ENCODE measurements around the gene VANGL2.

VANGL2 gene

GRCh38 chr1:160429125-160429561, 28.8 kb downstream of the VANGL2 start:
- no peak for DNase-seq

DNA sequence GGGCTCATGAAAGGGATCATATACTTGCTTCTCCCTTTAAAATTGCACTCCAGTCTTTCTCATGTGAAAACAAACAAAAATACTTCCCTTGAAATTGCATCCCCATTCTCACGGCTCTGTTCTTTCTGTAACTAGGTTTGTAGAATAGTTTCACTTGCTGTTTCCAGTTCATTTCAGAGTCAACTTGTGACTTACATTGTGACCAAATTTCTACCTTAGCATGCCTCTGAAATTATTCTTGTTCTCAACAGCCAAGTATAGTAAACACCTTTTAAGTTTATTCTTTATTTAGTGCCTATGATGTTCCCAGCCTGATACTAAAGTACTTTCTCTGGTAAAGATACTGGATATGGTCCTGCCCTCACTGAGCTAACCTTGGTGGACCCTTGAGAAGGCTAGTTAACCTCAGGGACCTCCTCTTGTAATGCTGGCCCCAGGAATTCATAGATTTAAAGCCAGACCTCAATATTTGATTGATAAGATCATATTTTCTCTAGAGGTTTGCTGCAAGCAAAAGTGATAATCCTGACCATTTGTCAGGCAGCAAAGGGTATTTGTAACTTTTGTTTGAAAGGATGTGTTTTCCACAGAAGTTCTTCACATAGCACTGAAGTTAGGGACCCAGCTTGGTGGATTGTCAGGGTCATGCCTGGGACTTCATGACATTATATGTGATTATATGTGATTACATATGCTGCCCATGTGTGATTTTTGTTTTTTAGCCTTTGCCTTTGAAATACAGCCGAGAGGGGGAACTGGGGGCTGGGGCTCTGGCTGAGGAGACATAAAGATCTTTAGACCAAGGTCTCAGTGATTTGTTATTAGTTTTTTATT, 29.6 kb downstream of the VANGL2 start:
- DNase-seq: no peak

- DNase-seq: no peak
Observed at GRCh38 chr1:160431006-160431405, 30.6 kb downstream of the VANGL2 start.

GRCh38 chr1:160431571-160431970, 31.2 kb downstream of the VANGL2 start:
- no peak for DNase-seq

GRCh38 chr1:160432371-160432786, 32.0 kb downstream of the VANGL2 start:
- no peak for DNase-seq

- DNase-seq: no peak
Observed at GRCh38 chr1:160436966-160437365, 36.6 kb downstream of the VANGL2 start.

GRCh38 chr1:160437432-160438316, 37.3 kb downstream of the VANGL2 start:
- DNase-seq: no peak

DNA sequence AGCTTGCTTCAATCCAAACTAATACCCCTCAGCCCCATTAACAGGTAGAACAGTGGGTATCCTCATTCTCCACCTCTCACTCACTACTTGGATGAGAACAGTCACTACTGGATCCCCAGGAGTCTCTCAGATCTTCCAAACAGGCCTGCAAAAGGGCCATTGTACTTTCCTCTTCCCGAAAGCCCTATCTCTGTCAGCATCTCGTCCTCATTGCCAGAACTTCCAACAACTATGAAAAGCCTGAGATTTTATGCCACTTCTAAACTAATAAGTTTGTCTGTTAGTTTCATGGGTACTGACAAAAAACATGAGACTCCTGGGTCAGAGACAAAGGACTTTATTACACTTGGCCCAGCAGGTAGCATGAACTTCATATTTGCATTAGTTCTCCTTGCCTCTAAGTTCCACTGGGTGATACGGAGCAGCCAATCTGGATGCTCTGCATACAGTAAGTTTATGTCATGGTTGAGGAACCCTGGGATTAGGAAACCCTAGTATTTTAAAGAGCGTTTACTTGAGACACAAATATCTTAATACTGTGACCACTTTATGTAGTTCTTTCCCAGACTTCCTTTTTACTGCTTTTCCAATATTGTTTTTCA, 38.1 kb downstream of the VANGL2 start:
- DNase-seq: no peak

- no peak for DNase-seq
Observed at GRCh38 chr1:160438935-160439334, 38.6 kb downstream of the VANGL2 start.

DNA sequence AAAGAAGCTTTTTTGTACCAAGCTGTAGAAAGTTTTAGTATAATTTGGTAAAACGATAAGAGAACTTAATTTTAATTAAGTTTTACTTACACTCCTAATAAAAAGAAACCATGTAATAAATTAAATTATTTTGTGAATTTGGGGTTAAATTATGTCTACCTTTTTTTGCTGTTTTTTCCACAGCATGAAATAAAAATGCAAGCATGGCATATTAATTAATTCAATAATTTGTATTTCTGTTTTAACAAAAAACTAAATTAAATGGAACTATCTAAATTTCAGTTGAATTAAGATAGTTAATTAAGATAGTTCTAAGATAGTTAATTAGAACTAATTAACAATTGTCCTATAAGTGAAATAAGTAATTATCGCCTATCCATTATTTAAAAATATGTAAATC, 39.4 kb downstream of the VANGL2 start:
- DNase-seq: no peak

GRCh38 chr1:160446945-160447600, 46.7 kb downstream of the VANGL2 start:
- no peak for DNase-seq

GRCh38 chr1:160449494-160449893, 49.1 kb downstream of the VANGL2 start:
- DNase-seq: no peak

GRCh38 chr1:160451119-160451858, 50.9 kb downstream of the VANGL2 start:
- no peak for DNase-seq

DNA sequence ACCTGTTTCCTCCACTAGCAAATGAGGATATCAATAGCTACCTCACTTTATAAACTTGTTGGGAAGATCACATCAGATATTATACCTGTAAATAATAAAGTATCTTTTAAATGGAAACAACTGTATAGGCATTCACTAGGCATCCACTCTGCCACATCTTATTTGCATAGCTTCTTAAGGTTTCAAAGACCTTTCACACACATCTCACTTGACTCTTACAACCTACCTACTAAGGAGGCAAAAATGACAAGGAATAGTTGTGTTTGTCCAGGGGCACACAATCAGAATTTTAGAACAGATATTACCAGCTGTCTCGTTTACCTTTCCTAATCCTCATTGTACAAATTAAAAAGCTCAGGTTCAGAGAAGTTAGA, 51.5 kb downstream of the VANGL2 start:
- no peak for DNase-seq

DNA sequence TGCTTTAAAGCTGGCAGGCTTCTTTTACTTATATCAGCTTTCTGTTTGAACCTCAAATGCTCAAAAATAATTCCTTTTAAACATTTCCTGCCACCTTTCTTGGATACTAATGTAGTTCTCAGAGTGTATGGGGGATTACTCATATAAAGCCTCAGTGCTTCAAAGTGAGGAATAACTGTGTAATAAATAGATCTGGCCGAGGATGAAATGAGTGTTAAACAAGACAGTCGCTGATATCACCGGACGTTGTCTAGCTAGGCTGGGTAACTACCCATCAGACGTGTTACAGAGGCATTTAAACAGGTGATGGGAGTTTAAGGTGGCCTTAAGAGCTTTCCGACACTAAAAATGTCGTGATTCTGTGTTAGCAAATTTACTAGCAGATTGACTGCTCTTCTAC, 53.1 kb downstream of the VANGL2 start:
- DNase-seq: no peak

DNA sequence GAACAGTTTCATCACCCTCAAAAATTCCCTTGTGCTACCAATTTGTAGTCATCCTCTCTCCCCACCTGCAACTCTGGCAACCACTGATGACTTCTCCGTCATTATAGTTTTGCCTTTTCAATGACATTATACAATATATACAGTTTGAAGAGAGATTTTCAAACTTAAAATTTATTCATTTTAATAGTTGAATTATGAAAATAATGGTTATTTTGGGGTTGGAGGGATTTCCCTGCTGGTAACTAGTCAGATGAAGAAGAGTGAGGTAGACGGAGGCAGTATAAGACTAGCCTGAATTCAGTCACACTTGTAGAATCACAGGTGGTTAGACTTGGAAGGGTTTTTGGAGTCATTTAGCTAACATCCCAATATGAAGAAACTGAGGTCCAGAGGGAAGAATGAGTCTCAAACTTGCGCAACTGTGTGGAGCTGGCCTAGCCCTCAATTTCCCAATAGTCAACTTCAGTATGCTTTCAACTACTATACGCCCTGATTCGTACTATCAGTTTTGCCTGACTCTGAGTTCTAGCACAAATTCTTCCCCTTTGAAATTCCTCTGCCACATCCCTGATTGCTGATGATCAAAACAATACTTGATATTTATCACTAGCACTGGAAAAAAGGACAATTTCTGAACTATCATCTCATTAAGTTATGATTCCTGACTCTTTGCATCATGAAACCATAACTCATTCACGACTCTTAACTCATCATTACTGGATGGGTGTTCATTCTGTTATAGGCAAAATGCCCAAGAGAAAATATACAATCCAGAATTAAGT, 54.2 kb downstream of the VANGL2 start:
- no peak for DNase-seq

DNA sequence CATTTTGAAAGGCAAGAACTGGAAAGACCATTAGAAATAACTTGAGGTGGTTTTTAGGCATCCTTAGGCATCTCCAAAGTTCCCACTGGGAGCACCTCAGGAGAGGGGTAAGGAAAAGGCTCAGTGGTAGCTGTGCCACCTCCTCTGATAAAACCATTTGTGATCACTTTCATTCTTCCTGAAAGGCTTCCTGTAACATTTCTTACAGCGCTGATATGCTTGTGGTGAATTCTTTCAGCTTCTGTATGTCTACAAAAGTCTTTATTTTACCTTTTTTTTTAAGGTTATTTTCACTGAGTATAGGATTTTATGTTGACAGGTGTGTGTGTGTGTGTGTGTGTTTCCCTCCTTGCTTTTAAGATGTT, 54.8 kb downstream of the VANGL2 start:
- no peak for DNase-seq

DNA sequence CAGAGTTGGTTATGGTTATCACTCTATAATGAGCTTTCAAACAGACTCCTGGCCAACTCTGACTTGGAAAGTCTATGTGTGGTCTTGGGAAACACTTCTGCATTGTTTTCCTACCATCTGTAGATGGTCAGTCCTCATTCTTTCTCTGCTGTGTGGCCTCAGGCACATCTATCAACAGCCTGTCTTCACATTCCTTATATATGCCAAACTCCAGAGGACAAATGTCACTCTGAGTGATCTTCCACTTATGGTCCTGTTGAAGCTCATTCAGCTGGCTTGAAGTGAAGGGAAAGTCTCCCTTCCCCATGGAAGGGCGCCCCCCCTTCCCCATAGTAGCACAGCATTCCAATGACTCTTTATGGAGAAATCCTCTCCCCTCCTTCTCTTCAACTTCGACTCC, 58.7 kb downstream of the VANGL2 start:
- no peak for DNase-seq

- no peak for DNase-seq
Observed at GRCh38 chr1:160459687-160460086, 59.3 kb downstream of the VANGL2 start.

DNA sequence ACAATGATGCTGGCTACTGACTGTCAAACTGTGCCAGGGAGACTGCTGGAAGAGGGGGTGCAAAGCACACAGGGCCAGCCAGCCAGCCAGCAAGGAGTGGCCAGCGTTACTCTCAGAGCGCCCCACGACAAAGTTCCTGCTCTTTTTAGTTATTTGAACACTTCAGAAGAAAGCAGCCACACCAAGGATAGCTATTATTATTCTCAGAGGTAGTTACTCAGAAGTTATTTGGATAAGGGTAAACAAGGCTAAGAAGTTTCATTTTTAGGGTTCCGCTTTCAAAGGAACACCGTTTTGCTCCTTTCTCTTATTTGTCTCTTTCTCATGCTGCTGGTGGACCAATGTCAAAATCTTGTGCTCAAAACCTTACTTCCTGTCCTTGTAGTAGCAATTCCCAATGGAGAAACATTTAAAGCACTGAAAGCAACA, 59.9 kb downstream of the VANGL2 start:
- no peak for DNase-seq

- no peak for DNase-seq
Observed at GRCh38 chr1:160460683-160461287, 60.4 kb downstream of the VANGL2 start.
